Left hindlimb (tissue), 1 donor: Measurements from ENCODE around the gene THAP5.
"Not testable (repeated sequence)": the region's sequence is repeated elsewhere in the genome, so short reads cannot be mapped to it uniquely, and the experiment has no call there.

Source experiments
- DNase-seq: peaks from one replicate; pipeline ENCODE4 v3.0.0-alpha.2; 2018

THAP5 gene

DNA sequence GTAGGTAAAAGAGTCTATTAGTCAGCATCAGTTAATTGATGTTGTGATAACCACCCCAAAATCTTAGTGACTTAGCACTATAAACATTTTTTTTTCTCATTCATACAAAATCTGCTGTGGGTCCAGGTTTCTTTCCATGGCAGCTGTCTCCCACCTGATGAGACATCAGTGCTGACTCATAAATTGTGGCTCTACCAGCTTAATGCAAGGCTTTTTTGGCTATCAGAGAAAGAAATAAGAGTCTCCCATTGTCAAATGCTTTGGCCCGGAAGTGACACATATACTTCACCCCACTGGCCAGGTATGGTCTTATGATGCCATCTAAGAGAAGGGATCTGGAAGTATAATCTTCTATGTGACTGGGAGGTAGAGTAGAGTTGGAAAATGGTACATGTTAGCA, 14.7 kb upstream of the THAP5 start:
- no peak for DNase-seq

DNA sequence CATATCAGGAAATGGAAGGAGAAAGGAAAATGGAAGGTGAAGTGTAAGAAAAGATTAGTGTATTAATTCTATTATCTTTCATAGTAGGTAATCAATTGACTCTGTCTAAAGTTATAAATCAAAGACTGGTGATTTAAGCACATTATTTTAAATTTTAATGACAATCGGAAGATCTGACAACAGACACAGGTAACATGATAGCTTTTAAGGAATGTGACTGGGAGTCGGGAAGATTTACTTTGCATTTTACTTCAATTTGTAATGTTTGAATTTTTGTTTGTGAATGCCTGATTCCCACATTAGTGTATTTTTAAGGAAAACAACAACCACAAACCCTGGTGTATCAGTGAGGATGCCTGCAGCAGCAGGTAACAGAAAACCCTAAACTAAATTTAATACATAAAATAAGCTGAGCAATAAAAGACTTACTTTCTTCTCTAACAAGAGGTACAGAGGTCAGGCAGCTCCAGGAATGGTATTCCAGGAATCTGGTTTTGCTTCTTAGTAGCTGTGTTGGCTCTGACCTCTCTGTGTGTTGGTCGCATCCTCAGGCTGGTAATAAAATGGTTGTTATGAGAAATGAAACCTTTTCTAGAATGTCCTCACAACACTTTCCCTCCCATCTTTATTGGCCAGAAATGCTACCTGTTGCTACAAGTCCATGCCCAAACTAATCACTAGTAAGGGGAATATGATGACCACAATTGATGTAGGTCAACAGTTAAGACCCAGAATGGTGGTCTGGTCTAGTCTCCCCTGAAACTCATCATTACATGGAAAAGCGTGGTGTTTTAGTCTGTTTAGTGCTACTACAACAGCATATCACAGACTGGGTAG, 12.4 kb upstream of the THAP5 start:
- DNase-seq: no peak

DNA sequence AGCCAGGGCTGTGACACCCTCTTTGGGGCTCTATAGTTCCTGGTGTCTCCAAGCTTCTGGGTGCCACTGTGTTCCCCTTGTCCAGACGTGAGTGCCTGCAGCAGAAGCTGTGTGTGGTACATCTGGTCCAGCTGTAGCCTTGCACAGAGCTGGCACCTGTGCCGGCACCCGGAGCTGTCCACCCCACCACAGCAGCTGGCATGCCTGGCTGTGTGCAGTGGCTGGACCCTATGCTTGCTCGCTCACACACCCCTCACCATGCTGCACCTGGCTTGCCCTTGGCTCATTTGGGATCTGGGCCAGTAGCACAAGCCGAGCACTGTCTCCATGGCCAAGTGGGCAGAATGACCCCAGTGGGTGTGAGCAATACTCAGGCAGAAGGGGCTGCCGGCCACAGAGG, 10.8 kb upstream of the THAP5 start:
- no peak for DNase-seq

DNA sequence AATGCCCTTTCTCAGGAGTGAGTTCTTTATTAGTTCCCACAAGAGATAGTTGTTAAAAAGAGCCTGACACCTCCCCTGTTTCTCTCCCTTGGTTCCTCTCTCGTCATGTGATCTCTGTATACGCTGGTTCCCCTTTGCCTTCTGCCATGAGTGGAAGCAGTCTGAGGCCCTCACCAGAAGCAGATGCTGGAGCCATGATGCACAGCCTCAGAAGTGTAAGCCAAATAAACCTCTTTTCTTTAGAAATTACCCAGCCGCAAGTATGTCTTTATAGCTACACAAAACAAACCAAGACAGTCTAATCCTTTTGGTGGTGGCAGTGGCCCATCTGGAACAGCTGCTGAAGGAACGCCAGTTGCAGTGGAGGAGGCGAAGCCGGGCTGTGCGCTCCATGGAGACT, 9.4 kb upstream of the THAP5 start:
- no peak for DNase-seq

- DNase-seq: no peak
These were observed 6.6 kb upstream of the THAP5 start for GRCh38 chr7:108576116-108576515.

DNA sequence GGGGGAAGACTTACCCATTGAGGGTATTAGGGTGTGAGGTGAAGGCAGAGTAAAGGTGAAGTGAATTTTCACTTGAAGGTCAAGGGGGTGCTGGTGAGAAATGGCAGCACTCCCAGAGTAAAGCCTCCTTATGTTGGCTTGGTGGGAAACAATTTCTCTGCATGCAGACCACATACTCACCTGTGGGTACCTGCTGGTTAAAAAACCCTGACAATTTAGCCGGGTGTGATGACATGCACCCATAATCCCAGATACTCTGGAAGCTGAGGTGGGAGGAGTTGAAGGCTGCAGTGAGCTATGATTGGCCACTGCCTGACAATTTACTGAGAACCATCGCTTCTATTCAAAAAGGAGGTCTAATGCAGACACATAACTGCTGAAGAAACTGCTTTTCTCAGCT, 5.7 kb upstream of the THAP5 start:
- no peak for DNase-seq

GRCh38 chr7:108572480-108572879, 3.0 kb upstream of the THAP5 start:
- DNase-seq: no peak

DNA sequence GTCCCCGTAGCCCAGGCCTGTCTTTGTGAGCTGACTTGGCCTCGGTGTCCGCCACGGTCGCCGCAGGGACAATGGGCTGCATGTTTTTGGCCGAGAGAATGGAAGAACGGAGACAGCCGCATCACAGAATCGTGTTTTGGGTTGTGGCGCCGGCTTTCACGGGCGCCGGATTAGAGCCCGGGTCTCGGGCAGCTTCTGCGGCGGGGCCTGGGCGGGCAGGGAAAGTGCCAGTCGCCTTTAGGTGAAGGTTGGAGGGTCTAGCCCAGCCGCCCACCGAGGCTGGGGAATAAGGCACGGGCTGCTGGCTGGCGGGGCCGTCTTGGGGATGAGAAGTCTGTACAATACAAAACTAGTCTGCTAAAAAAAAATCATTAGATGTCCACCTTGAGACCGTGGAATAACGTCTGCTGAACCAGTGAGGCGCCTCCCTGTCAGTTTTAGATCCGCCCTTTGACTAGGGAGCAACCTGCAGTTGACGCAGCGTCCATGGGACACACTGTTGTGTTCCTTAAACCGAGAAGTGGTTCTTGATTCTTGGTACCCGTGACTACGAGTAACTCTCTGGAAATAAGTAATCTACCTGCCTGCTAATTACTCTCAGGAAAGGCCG, 745 bp upstream of the THAP5 start:
- DNase-seq: no peak

GRCh38 chr7:108568801-108569380, 615 bp downstream of the THAP5 start:
- no peak for DNase-seq

DNA sequence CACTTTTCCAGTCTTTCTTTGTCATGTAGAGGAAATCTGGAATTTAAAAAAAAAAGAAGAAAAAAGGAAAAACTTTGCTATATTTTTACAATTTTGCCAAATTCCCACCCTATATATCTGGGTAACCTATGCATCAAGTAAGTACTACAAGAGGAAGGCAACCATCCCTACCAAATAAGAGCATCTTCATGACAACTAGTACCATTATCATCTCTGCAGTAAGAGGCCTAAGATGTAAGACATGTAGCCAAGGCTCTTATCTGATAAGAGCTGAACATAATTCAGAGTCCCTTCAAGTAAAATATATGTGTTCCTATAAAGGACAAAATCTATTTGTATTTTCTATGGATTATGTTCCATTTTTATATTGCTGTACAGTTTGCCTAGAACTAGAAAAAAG, 3.5 kb downstream of the THAP5 start:
- no peak for DNase-seq

DNA sequence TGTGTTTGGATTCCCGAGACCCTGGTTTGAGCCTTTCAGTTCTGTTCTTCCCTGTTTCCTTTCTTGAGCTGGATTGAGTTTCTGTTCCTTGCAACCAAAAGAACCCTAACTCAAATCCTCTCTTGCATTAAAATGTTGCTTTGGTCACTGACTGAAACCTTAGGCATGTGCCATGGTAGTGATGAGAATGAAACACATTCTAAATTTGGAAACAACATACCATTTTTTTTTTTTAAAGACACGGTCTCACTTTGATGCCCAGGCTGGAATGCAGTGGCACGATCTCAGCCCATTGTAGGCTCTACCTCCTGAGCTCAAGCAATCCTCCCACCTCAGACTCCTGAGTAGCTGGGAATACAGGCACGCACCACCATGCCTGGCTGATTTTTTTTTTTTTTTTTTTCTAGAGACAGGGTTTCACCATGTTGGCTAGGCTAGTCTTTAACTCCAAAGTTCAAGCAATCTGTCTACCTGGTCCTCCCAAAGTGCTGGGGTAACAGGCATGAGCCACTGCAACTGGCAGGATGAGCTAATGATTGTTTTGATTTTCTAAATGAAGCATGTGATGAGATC, 8.4 kb downstream of the THAP5 start:
- no peak for DNase-seq

DNA sequence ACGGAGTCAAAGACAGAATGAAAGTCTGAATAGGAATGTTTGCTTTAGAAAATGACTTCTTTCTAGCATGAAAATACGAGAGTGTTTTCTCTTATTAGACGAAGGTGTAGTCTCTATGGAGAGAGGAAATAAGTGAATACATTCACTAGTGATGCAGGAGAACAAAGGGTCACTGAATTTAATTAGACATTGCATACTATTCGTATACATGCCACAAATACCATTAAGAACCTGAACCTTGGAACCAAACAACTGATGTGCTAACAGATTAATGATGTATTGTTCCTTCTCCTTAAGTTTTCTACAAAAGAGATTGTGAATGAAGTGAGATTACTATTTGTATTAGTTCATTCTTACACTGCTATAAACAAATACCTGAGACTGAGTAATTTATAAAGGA, 10.3 kb downstream of the THAP5 start:
- DNase-seq: no peak

GRCh38 chr7:108557617-108558016, 11.9 kb downstream of the THAP5 start:
- no peak for DNase-seq

DNA sequence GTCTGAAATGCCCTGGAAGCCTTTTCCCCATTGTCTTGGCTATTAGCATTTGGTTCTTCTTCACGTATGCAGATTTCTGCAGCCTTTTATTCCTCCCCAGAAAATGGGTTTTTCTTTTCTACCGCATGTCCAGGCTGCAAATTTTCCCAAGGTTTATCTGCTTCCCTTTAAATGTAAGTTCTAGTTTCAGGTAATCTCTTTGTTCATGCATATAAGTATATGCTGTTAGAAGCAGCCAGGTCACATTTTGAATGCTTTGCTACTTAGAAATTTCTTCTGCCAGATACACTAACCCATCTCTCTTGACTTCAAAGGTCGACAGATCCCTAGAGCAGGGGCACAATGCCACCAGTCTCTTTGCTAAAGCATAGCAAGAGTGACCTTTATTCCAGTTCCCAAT, 12.3 kb downstream of the THAP5 start:
- DNase-seq: no peak

- DNase-seq: not testable (repeated sequence)
These were observed 12.8 kb downstream of the THAP5 start for GRCh38 chr7:108556665-108557064.

- not testable (repeated sequence) for DNase-seq
These were observed 21.2 kb downstream of the THAP5 start for GRCh38 chr7:108548141-108548896.

- no peak for DNase-seq
These were observed 28.0 kb downstream of the THAP5 start for GRCh38 chr7:108541478-108541877.

- not testable (repeated sequence) for DNase-seq
These were observed 30.8 kb downstream of the THAP5 start for GRCh38 chr7:108538685-108539084.

DNA sequence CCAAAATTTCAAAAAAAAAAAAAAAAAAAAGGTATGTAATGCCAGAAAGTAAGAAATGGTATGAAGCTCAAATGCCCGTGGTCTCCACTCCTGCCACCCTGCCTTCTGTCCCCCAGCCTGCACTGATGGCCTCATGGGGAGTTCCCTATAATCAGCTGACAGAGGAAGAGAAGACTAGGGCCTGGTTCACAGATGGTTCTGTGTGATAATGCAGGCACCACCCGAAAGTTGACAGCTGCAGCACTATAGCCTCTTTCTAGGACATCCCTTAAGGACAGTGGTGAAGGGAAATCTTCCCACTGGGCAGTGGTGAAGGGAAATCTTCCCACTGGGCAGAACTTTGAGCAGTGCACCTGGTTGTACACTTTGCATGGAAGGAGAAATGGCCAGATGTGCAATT, 31.3 kb downstream of the THAP5 start:
- not testable (repeated sequence) for DNase-seq

DNA sequence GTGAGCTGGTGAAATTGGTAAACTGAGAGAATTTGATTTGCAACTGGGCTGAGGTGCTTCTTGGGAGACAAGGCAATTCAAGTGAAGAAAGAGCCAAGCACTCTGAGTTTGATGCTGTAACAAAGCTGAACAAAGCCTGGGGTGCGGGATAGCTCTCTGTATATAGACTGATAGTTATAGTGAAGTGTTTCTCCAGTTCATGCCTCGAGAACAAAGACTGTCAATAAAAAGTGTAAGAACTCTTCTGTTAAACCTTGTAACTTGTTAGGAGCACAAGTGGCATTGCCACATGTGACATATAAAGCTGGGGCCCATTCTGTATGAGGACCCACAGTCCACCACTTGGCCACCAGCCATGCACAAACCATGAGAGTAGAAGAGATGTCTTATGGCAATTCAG, 32.3 kb downstream of the THAP5 start:
- no peak for DNase-seq

DNA sequence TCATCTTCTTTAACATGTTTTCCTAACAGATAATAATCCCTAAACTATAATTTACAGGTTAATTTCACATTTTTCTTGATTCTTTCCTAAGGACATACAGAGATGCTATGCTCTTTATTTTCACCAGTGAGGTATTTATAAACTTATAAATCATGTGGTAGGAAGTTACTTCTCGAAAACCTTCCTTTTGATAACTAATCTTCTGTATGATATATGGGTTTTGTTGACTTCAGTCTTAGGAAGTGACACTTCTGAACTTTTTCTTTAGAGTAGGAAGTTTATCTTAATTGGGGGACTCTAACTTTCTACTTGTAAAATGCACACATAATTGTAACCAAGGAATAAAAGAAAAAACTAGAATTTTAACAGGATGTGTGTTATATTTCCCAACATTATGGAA, 33.8 kb downstream of the THAP5 start:
- no peak for DNase-seq

- DNase-seq: no peak
These were observed 34.2 kb downstream of the THAP5 start for GRCh38 chr7:108535257-108535656.

DNA sequence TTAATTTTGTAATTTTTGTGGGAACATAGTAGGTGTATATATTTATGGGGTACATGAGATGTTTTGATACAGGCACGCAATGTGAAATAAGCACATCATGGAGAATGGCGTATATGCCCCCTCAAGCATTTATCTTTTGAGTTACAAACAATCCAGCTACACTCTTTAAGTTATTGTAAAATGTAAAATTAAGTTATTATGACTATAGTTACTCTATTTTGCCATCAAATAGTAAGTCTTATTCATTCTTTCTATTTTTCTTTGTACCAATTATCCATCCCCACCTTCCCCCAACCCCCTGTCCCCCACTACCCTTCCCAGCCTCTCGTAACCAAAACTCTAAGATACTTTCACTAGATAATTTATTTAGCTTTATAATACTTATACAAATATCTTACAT, 35.8 kb downstream of the THAP5 start:
- no peak for DNase-seq
